GM12891 (cell line): ENCODE results near the gene CDK15.

Source experiments
- DNase-seq: peaks from one replicate; pipeline ENCODE4 v3.0.0; 2011; ENCODE audit warnings: low spot score; ENCODE audit not compliant: insufficient read length
- FAIRE-seq: peaks from 2 replicates; lab custom pipeline; 2011; peaks lifted over from hg19 to GRCh38; lab: Jason Lieb, UNC
- PAX5 ChIP-seq: IDR thresholded peaks from 2 replicates; pipeline ENCODE4 v1.6.1; 2011; ENCODE audit warnings: low read length, moderate library complexity, mild to moderate bottlenecking; ENCODE audit not compliant: insufficient read depth, severe bottlenecking
- POLR2A ChIP-seq: IDR thresholded peaks from 2 replicates; pipeline ENCODE4 v1.6.1; 2011; ENCODE audit warnings: low read depth, low read length, control low read depth
- POLR2AphosphoS5 ChIP-seq: IDR thresholded peaks from 2 replicates; pipeline ENCODE4 v1.6.1; 2011; ENCODE audit warnings: low read depth, low read length, control low read depth
- POU2F2 ChIP-seq: IDR thresholded peaks from 2 replicates; pipeline ENCODE4 v1.6.1; 2011; ENCODE audit warnings: low read depth, mild to moderate bottlenecking, control low read depth, low read length, moderate library complexity
- SPI1 ChIP-seq: IDR thresholded peaks from 2 replicates; pipeline ENCODE4 v1.6.1; 2011; ENCODE audit warnings: low read depth, low read length, control low read depth
- TAF1 ChIP-seq: IDR thresholded peaks from 2 replicates; pipeline ENCODE4 v1.6.1; 2011; ENCODE audit warnings: low read depth, low read length, control low read depth

Gene CDK15

DNA sequence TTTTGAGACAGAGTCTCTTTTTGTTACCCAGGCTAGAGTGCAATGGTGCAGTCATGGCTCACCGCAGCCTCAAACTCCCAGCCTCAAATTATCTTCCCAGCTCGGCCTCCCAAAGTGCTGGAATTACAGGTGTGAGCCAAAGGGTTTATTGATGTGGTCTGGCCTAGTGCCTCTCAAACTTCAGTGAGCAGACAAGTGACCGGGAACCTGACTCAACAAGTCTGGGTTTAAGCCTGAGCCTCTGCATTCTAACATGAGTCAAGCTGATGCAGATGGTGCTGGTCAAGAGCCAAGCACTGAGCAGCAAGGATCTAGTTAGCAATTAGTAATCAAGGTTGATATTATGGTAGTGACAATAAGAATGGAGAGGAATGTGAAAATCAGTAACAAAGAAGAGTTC, 21.3 kb downstream of the CDK15 start:
- DNase-seq (no peak), FAIRE-seq (no peak)
- no peak for TF ChIP-seq POLR2A

DNA sequence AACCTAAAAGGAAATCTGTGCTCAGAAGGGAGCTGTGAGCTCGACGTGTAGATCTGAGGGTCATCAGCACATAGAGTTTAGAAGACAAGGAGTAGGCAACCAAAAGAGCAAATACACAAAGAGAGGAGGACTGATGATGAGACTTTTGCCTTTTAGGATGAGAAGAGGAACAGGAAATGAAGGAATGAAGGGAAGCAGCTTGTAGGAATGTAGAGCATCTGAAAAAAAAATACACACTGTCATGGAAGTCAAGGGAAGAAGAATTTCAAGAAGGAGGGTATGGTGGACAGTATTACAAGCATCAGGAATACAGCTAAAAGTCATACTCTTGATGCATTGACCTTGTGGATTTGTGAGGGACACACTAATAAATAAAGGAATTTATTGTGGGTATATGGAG, 21.9 kb downstream of the CDK15 start:
- no peak for TF ChIP-seq POU2F2
- no peak for TF ChIP-seq POLR2AphosphoS5
- no peak for TF ChIP-seq PAX5
- no peak for TF ChIP-seq SPI1
- TF ChIP-seq TAF1 = no peak
- TF ChIP-seq POLR2A = no peak
- DNase-seq (no peak), FAIRE-seq (no peak)

DNA sequence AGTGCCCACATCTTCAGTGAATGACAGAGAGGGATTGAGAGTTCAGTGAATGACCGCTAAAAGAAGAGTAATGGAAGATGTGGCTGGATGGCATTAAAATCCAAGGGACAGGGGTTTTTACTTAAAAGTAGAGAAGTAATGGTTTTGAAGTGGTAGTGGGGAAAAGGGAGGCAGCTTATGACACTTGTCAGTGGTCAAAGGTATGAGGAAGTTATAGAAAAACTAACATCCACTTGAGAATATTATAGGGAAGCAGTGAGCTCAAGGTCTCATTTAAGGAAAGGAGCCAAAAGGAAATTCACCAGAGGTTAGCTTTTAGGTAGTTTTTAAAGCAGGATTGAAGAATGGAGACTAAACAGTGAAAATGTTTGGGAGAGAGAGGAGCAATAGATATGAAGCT, 24.3 kb downstream of the CDK15 start:
- TF ChIP-seq PAX5 (no peak), POLR2AphosphoS5 (no peak), TAF1 (no peak)
- no peak for FAIRE-seq
- DNase-seq = no peak

DNA sequence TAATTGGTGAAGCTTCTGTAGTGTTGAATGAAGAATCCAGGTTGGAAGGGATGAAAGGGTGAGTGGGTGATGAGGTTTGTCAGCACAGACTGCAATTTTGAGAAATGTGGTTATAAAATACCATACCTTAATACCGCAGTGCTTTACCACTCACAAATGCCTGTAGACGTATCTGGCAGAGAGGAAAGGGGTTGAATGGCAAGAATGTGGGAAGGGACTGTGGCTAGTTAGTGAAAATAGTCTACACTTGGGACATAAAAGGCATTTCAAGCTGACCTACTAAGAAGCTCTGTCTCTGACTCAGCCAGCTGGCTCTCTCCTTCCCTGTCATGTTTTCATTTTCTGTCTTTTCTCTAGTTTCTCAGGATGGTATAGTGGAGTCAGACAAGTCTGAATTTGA, 25.1 kb downstream of the CDK15 start:
- TF ChIP-seq POLR2A = no peak
- DNase-seq = no peak

DNA sequence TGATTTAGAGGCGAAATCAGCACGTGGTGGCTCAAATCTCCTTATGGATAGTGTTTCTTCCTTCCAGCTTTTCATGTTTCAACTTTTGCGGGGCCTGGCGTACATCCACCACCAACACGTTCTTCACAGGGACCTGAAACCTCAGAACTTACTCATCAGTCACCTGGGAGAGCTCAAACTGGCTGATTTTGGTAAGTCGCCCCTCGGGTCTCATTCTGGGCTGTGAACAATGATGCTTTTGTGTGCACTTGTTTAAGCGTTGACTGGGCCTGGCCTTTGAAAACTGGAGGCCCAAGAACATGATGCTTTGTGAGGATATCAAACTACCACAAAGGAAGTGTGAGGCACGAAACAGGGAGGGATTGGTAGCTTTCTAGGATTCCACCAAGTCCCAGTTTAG, 27.4 kb downstream of the CDK15 start:
- TF ChIP-seq POU2F2 = no peak
- no peak for TF ChIP-seq TAF1
- TF ChIP-seq SPI1 = no peak
- no peak for TF ChIP-seq PAX5
- no peak for TF ChIP-seq POLR2AphosphoS5
- TF ChIP-seq POLR2A = no peak
- FAIRE-seq (no peak), DNase-seq (no peak)

More for the DNA sequence above, 25.1 kb downstream of the CDK15 start:
- no peak for FAIRE-seq

DNA sequence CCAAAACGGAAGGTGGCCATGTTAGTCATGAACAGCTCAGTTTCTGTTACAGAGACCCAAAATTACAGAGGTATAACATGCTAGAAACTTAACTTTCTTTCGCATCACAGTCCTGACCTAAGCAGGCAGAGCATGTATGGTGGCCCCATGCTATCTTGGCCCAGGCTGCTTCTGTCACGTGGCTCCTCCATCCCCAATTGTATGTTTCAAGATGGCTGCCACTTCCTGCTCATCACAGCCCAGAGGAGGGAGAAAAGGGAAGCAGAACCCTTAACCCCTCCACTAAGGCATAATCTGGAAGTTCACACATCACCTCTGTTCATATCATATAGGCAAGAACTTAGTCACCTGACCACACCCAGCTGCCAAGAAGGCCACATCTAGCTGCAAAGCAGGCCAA, 28.7 kb downstream of the CDK15 start:
- DNase-seq (no peak), FAIRE-seq (no peak)
- TF ChIP-seq POLR2A (no peak), POLR2AphosphoS5 (no peak), SPI1 (no peak), TAF1 (no peak), POU2F2 (no peak), PAX5 (no peak)

DNA sequence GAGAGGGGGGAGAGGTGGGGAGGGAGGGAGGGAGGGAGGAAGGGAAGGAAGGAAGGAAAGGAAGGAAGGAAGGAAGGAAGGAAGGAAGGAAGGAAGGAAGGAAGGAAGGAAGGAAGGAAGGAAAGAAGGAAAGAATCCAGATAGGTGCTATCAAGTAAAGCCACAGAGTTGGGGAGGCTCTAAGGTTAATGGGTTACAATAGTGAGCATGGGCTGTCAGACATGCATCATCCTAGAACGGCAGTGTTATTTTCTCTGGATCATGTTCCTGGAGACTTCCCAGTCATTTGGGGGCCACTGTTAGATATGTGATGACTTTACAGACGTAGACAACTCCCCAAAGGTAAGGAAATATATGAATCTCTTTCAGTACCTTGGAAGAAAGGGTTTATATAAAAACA, 31.1 kb downstream of the CDK15 start:
- DNase-seq (no peak), FAIRE-seq (no peak)
- no peak for TF ChIP-seq POU2F2
- no peak for TF ChIP-seq POLR2AphosphoS5
- TF ChIP-seq PAX5 = no peak
- TF ChIP-seq TAF1 = no peak
- no peak for TF ChIP-seq POLR2A
- no peak for TF ChIP-seq SPI1

DNA sequence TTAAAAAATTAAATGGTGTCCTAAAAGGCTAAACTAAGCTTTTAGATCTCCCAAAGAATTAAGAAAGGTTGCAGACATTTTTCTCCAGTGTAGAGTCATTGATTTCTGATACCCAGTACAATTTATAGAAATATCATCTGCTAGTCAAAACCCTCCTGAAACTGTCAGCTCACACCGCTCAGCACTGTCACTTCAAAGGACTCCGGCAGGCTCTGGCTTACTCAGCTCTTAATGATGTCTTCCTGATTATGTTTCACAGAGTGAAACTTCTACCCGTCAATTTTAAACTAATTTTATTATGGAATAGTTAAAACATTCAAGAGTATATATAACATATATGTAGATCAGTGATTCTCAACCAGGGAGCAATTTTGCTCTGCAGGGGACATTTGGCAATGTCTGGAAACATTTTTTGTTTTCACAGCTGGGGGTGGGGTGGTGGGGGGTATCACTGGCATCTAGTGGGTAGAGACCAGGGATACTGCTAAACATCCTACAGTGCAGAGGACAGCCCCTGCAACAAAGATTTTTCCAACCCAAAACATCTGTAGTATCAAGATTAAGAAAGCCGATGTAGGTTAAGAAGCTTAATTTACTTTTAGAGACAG, 31.6 kb downstream of the CDK15 start:
- no peak for DNase-seq
- TF ChIP-seq SPI1 = no peak
- TF ChIP-seq POLR2AphosphoS5 = no peak
- TF ChIP-seq TAF1 = no peak
- TF ChIP-seq PAX5 = no peak
- TF ChIP-seq POU2F2 = no peak
- no peak for TF ChIP-seq POLR2A
- FAIRE-seq = no peak

DNA sequence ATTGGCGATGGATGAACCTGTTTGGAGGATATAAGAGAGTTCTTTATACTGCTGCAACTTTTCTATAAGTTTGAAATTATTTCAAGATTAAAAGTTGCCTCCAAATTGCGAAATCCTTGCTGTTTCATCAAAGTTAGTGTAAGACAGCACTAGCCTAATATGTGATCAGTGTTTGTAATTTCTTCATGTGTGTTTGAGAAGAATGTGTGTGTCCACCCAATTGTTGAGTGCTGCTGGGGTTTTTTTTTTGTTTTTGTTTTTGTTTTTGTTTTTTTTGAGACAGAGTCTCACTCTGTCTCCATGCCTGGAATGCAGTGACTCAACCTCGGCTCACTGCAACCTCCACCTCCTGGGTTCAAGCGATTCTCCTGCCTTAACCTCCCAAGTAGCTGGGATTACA, 33.4 kb downstream of the CDK15 start:
- no peak for TF ChIP-seq SPI1
- TF ChIP-seq POU2F2 = no peak
- TF ChIP-seq TAF1 = no peak
- TF ChIP-seq POLR2AphosphoS5 = no peak
- no peak for TF ChIP-seq POLR2A
- TF ChIP-seq PAX5 = no peak
- no peak for FAIRE-seq
- DNase-seq = no peak

DNA sequence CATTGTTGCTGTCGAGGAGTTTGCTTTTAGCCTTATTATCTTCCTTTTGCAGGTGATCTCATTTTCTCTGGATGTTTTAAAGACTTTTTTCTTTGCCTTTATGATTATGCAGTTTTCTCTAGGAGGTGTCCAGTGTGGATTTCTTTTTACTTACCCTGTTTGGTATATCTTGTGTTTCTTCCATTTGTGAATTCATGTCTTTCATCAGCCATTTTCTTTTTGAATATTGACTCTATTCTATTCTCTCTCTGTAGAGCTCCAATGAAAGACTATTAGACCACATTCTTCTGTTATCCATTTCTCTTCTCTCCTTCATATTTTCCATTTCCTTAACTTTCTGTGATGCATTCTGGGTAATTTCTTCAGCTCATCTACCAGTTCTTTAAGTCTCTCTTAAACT, 34.4 kb downstream of the CDK15 start:
- no peak for DNase-seq
- TF ChIP-seq TAF1 = no peak
- TF ChIP-seq SPI1 = no peak
- TF ChIP-seq POLR2A = no peak
- no peak for TF ChIP-seq PAX5
- no peak for TF ChIP-seq POLR2AphosphoS5
- TF ChIP-seq POU2F2 = no peak
- FAIRE-seq = no peak
